ENCODE data around the gene PDP2. TPM values are rescaled to one million over a fixed set of nuclear protein-coding genes. Genes with fewer than 3 reads are reported as not detected.
"Not testable (repeated sequence)": the region's sequence is repeated elsewhere in the genome, so short reads cannot be mapped to it uniquely, and the experiment has no call there.

The PDP2 gene
- total RNA-seq, 1 donor from 2014 or later, result 17.6 TPM

DNA sequence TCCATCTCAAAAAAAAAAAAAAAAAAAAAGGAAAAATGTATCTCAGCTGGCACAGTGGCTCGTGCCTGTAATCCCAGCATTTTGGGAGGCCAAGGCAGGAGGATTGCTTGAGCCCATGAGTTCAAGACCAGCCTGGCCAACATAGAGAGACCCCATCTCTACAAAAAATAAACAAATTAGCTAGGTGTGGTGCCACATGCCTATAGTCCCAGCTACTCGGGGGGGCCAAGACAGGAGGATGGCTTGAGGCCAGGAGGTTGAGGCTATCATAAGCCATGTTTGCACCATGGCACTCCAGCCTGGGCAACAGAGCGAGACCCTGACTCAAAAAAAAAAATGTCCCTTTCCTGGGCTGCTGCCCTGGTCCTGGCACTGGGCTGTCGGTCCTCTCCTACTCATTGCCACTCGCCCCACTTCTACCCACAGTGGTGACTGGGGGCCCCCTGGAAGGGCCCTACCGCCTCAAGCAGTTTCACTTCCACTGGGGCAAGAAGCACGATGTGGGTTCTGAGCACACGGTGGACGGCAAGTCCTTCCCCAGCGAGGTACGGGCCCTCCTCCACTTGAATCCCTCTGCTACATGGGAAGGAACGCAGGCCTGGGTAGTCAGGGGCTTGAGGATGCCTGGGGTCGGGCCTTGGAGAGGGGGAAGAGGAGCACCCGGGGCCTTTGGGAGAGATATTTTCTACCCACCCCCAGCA is 30.1 kb upstream of the PDP2 start:
- no peak for ATAC-seq
- no peak for DNase-seq (ENCODE audit: low spot score)
- intact Hi-C loops (cut with DNase I), result no loop called here

DNA sequence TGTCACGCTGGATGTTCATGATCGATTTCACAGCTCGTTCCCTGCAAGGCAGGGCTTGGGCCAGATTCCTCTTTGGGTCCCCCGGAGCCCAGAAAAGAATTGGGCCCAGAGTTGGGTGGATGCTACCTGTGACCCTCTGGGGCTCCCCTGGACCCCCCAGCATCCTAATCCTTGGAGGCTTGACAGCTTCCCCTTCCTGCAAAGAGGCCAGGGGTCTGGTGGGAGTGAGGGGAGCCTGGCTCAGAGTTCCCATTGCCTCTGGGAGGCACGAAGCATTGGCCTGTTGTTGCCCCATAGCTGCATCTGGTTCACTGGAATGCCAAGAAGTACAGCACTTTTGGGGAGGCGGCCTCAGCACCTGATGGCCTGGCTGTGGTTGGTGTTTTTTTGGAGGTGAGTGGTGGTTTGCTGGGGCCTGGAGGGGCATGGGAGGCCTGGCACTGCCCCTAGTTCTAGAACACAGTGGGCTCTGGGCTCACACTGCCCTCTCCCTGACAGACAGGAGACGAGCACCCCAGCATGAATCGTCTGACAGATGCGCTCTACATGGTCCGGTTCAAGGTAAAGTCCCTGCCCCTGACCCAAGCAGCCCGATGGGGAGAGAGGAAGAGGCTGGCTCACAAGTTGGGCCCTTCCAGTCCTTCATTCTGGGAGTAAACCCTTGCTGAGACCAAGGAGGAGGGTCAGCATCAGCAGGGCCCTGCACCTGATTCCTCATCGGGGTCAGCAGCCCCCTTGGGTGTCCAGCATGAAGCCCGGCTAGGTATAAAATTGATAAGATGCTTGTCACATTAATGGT is 28.9 kb upstream of the PDP2 start:
- intact Hi-C loops (cut with DNase I), result no loop called here
- DNase-seq (ENCODE audit: low spot score), result no peak

DNA sequence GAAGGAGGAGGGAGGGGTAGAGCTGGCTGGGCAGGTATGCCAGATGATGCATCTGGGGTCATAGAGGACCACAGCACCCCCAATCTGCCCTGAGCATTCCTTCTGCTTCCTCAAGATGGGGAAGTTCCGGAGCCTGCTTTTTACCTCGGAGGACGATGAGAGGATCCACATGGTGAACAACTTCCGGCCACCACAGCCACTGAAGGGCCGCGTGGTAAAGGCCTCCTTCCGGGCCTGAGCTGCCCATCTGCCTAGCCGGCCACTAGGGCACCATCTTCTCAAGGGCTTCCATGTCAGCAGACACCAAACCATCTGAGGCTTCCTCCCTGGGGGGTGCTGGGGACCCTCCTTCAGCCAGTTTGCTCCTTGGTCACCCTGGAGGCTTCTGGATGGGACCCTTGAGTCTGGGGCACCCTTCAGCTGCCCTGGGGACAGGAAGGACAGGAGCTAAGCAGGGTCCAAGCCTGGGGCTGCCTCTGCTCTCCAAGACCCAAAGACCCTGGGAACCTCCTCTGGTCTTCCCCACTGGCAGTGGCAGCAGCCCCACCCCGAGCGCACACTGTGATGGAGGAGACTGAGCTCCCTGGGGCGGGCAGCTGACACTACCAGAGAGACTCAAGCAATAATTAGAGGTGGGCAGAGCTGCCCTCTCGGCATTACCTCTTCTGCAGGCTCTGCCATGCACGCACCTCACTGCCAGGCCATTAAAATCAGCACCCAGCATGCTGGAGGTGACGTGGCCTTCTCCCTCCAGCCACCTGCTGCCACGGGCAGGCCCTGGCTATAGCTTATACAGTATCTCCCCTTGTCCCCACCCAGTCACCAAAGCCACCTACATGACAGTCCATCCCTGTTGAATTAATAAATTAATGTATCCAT is 26.8 kb upstream of the PDP2 start:
- intact Hi-C loops (cut with DNase I), result no loop called here
- no peak for ATAC-seq
- no peak for DNase-seq (ENCODE audit: low spot score)

More for the DNA sequence above, 28.9 kb upstream of the PDP2 start:
- no peak for ATAC-seq

DNA sequence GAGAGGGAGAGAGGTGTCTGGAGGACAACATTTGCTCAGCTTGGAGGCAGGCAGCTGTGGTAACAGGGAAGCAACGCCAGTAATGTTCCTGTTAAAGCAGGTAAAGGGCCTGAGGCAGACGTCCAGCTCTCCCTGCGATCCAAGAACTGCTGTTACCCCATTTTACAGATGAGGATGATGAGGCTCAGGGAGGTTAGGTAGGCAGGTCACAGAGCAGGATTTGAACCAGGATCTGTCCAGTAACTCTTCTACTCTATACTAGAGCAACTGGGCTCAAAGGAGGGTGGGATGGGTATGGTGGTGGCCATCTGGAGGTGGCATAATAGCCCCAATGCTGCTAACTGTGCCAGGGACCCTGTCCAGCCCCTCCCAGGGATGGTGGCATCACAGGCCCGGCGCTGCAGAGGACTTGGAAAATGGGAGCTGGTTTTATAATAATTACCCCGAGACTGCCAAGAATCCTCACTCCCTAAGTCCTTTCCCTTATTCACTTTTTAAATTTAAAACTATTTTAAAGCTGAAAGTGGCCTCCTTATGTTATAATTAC is 24.1 kb upstream of the PDP2 start:
- intact Hi-C loops (cut with DNase I), result no loop called here
- DNase-seq (ENCODE audit: low spot score) (no peak), ATAC-seq (no peak)

DNA sequence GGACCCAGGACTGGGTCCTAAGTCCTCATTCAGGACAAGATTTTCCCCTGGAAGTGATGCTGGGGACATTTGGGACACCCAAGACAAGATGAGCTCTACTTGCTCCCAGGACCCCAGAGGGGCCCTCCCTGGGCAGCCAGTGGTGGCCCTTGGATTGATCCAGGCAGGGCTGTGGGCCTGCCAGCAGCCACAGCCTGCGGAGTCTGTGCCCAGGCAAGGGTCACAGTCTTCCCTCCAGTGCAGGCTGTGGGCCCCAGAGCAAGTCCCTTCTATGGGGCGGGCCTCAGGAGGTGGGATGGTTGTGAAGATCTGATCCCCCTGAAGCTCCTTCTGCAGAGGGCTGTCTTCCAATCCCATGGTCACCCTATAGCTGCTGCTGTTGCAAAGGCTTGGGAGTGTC is 23.5 kb upstream of the PDP2 start:
- ATAC-seq (no peak), DNase-seq (ENCODE audit: low spot score) (no peak)
- intact Hi-C loops (cut with DNase I), result no loop called here

DNA sequence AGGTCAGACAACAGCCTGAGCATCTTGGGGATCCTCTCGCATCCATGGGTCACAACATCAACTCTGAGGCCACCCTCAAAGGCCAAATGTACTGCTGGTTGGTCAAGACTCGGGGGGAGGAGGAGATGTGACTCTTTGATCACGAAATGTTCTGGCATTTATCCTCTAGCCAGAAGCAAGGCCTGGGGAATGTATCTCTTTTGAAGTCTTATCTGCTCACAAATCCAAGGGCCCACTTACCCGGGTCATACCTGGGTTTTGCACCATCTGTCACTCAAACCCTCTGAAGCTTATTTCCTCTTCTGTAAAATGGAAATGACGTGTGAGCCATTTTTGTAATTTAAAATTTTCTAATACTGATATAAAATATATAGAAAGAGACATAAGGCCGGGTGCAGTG is 22.9 kb upstream of the PDP2 start:
- no peak for ATAC-seq
- no peak for DNase-seq (ENCODE audit: low spot score)
- intact Hi-C loops (cut with DNase I), result no loop called here

DNA sequence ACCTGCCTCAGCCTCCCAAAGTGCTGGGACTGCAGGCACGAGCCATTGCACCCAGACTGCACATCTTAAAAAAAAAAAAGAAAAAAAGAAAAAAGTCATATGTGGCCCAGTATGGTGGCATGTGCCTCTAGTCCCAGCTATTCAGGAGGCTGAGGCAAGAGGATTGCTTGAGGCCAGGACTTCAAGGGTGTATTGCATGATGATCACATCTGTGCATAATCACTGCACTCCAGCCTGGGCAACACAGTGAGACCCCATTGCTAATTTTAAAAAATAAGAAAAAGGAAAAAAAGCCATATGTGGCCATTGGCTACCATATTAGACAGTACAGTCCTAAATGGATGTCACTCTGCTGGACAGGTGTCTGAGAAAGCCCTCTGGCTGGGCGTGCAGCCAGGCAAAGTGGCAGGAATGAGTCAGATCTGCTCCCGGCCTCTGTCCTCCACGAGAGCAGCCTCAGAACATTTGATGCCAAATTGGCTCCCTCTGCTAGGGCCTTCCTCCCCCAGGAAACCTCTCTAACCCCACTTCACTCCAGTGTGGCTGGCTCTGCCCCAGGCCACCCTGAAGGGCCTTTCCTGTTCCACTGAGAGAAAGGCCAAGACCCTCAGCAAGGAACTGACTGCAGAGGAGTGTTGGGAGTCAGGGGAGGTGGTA is 21.4 kb upstream of the PDP2 start:
- no peak for DNase-seq (ENCODE audit: low spot score)

DNA sequence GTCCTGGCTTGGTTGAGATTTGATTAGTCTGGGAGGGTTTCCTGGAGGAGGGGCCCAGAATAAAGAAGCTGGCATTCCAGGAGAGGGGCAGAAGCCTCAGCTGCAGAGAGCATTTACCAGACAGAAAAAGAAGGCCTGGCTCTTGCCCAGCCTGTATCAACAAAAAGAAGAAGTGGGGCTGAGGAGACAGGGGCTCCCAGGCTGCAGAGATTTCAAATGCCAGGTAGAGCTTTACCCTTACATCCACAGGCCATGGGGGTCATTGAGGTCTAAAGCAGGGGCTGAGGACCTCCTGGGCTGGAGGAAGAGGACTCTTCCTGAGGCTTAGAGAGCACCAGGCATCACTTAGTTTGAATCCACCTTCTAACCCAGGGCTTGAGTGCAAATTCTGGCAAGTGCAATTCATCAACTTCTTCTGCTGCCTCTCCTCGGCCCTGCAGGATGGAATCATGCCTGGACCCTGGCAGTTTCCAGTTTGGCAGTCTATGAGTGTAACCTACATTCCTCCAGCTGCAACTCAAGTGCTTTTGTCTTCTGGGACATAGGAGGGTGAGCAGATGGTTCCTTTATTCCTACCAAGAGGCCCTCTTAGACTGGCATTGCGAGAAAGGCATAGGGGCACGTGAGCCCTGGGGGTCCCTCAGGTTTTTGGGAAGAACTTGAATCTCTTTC is 20.8 kb upstream of the PDP2 start:
- ATAC-seq (no peak), DNase-seq (ENCODE audit: low spot score) (no peak)
- intact Hi-C loops (cut with DNase I), result loop anchor here (10.0 kb wide), 1 partner anchor 135 kb away; no protein-coding TSS in a partner anchor

More for the DNA sequence above, 21.4 kb upstream of the PDP2 start:
- intact Hi-C loops (cut with DNase I), result no loop called here
- no peak for ATAC-seq

DNA sequence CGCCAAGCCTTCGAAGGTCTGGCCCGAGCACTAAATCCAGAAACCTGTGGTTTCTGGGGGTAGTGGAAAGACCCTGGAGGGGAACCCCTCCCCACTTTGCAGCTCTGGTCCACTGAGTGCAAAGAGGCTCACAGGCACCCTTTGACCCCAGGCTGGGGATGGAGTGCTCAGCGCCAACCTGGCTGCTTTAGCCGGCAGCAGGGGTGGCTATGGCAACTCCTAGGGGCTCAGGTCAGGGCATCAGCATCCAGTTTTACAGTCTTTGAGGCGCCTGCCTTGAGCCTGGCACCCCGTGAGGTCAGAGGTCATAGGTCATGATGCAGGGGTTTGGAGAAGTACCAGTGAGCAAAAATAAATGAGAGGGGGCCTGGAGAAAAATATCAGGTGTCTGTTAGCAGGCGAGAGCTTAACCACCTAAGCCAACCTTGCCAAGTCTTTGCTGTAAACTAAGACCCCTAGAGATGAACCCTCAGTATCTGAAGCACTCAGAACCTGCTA is 18.2 kb upstream of the PDP2 start:
- ATAC-seq (no peak), DNase-seq (ENCODE audit: low spot score) (no peak)
- intact Hi-C loops (cut with DNase I), result loop anchor here (10.0 kb wide), 1 partner anchor 137 kb away; no protein-coding TSS in a partner anchor

DNA sequence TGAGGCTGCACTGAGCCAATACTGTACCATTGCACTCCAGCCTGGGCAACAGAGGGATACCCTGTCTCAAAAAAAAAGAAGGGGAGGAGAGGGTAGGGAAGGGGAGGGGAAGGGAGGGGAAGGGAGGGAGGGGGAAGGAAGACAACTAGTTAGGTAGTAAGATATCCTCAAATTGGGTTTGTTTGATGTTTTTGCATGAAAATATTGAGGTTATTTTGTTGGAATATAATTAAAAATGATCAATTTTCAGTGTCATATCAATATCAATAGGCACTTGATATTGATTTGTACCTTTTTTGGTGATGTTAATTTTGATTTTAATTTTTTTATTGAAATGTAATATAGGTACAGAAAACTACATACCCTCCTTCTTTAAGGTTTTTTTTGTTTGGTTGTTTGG is 16.6 kb upstream of the PDP2 start:
- no peak for ATAC-seq
- intact Hi-C loops (cut with DNase I), result loop anchor here (10.0 kb wide), 1 partner anchor 139 kb away; no protein-coding TSS in a partner anchor
- no peak for DNase-seq (ENCODE audit: low spot score)

DNA sequence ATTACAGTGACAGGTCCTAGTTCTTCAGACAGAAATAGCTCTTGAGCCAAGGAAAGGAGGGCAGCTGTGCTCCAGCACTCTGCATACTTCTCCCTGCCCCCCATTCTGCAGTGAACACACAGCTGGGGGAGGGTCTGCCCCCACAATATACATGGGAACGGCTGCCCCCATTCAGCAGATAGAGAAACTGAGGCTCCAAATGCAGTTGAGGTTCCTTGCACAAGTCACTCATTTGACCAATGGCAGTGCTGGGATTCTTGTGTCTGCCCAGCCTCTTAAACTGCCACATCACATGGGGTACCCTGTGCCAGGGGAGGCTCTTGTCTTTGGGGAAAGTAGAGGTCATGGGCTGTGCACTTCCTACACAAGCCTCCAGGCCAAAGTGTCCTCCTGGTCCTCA is 10.9 kb upstream of the PDP2 start:
- intact Hi-C loops (cut with DNase I), result loop anchor here (10.0 kb wide), 1 partner anchor 145 kb away; no protein-coding TSS in a partner anchor
- no peak for ATAC-seq
- no peak for DNase-seq (ENCODE audit: low spot score)

DNA sequence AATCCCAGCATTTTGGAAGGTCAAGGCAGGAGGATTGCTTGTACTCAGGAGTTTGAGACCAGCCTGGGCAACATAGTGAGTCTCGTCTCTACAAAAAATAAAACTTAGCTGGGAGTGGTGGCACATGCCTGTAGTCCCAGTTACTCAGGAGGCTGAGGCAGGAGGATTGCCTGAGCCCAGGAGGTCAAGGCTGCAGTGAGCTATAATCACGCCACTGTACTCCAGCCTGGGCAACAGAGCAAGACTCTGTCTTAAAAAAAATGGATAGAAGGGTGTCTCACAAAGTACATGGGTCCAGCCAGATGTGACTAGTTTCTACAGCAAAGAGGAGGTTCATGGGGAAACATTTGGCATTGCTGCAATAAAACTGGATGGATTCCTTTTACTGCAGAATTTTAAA is 9.0 kb upstream of the PDP2 start:
- ATAC-seq; DNase-seq (ENCODE audit: low spot score); intact Hi-C loops (cut with DNase I): not testable (repeated sequence)

DNA sequence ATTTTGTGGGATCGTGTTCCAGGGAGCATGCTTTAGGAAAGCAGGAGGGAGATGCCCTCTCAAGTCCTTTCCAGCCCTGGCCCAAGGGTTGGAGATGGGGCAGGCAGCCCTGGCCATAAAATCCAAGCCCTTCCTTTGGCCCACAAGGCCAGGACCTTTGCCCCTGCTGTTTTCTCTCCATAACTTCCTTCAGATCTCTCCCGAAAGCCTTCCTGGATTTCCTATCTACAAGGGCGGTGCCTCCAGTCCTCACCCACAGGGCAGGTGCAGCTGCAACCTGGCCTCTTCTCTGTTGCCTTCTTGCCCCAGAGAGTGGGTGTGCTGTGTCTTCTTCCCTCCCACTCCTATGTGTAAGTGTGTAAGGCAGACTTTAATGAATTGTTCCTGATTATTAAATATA is 8.5 kb upstream of the PDP2 start:
- intact Hi-C loops (cut with DNase I), result no loop called here
- ATAC-seq, result no peak
- no peak for DNase-seq (ENCODE audit: low spot score)

DNA sequence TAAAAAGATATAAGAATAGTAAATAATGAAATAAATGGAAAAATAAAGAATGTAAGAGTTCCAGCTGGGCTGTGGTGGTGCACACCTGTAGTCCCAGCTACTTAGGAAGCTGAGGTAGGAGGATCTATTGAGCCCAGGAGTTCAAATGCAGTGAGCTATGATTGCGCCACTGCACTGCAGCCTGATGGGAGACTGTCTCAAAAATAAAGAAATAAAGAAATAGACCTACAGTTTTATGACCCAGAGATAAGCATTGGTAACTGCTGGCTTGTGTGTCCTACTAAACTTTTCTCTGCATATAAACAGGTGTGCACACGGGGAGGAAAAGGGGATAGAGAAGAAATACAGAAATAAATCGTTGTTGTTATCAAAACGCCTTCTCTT is 7.8 kb upstream of the PDP2 start:
- DNase-seq (ENCODE audit: low spot score) (no peak), ATAC-seq (no peak)
- intact Hi-C loops (cut with DNase I), result no loop called here

DNA sequence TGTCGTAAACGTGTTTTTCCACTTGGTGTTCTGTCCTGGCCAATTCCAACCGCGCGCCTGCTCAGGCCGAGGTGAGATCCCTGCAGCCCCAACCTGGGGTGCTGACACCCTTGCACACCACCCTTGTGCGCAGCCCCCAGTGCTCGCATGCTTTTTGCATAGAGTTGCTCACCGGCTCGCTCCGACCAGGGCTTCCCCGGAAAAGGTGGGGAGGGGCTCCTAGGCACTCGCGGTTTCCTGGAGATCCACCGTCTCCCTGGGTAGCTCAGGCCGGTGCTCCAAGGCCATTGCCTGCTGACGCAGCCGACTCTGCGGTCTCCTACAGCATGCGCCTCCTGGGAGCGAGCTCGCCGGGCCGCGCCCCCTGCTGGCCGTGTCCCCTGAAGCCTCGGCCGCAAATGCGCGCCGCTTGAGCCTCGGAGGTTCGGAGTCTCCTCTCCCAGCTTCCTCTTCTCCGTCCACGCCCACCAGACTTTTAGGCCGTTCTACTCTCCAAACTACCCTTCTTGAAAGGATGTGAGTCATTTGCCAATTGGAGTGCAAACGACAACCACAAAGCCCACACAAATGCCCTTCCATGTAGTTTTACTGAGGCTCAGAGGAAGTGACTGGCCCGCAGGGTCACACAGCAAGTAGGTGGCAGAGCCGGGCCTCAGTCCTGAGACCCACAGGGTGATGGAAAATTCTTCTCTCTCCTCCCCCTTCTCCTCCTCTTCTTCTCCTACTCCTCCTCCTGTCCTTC is 7.2 kb upstream of the PDP2 start:
- intact Hi-C loops (cut with DNase I), result no loop called here
- ATAC-seq (peak; percentile 94), DNase-seq (ENCODE audit: low spot score) (peak; percentile 94)

DNA sequence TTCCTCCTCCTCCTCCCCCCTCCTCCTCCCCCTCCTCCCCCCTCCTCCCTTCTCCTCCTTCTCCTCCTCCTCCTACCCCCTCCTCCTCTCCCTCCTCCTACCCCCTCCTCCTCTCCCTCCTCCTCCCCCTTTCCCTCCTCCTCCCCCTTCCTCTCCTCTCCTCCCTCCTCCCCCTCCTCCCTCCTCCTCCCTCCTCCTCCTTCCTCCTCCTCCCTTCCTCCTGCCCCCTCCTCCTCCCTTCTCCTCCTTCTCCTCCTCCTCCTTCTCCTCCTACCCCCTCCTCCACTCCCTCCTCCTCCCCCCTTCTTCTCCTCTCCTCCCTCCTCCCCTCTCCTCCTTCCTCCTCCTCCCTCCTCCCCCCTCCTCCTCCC is 6.6 kb upstream of the PDP2 start:
- ATAC-seq (no peak), DNase-seq (ENCODE audit: low spot score) (no peak)
- intact Hi-C loops (cut with DNase I), result no loop called here

DNA sequence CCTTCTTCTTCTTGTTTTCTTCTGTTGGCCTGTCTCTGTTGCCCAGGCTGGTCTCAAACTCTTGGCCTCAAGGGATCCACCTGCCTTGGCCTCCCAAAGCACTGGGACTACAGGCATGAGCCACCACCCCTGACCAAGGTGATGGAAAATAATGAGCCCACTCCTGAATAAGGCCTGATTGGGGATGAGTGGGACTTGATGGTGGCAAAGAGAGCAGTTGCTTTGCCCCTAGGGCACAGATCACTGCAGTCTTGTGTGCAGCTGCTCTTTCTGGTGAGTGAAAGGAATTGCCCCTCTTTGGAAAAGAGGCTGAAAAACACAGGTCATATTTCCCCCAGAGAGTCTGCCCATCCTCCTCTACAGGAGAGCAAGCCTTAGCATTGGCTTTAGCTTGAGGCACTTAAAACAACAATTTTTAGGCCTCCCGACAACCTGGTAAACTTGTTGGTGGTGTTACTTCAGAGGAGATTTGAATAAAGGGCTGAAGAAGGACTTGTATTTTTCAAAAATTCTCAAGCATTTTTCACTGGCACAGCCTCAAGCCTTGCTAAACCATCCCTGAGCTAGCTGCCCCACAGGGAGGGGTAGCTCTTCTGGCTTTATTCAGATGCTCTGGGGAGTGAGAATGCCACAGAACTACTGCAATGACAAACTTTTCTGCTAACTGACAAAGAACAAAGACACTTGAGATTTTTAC is 6.1 kb upstream of the PDP2 start:
- ATAC-seq, result no peak
- intact Hi-C loops (cut with DNase I), result no loop called here
- DNase-seq (ENCODE audit: low spot score), result no peak
